GM12878 (cell line): ENCODE results near the gene LCOR. TPM values are rescaled to one million over a fixed set of nuclear protein-coding genes. Genes with fewer than 3 reads are reported as not detected.
A peak's percentile ranks its signal among the peaks of the same experiment; 100 is the strongest.

Experiments used
- ATAC-seq: fragments of 200-7000 bp; cut with Tn5 transposase; 3 replicates; pipeline ENCODE4 v1.9.1; 2020; ENCODE audit warnings: mild to moderate bottlenecking, moderate library complexity
- BruUV-seq: library from RNA; stranded (reverse); fragments of 400-500 nt; replicated peaks from 2 replicates; lab custom pipeline; 2021; lab: Mats Ljungman, UMichigan
- CTCF ChIA-PET: fragments of 300-600 bp; sonication (Branson Sonifier 250); formaldehyde crosslinking; extraction: SDS; loops from one replicate; lab custom pipeline; 2021; ENCODE audit warnings: inconsistent platforms; lab: Yijun Ruan, JAX
- POLR2A ChIA-PET: fragments of 350-600 bp; formaldehyde crosslinking; extraction: SDS; loops from one replicate; lab custom pipeline; 2021; ENCODE audit warnings: inconsistent platforms; lab: Charles Lee
- RAD21 ChIA-PET: fragments of 300-600 bp; sonication (Branson Sonifier 250); formaldehyde crosslinking; loops from one replicate; lab custom pipeline; 2023; ENCODE audit warnings: antibody characterized with exemption; ENCODE audit not compliant: unreplicated experiment; lab: Charles Lee
- SMC1A ChIA-PET: fragments of 300-600 bp; sonication (Branson Sonifier 250); formaldehyde crosslinking; loops from one replicate; lab custom pipeline; 2023; ENCODE audit not compliant: unreplicated experiment, uncharacterized antibody; lab: Charles Lee
- DNase-seq: peaks from one replicate; pipeline ENCODE4 v3.0.0-alpha.2; 2011; ENCODE audit warnings: low read depth, low spot score
- FAIRE-seq: peaks from 3 replicates; lab custom pipeline; 2011; peaks lifted over from hg19 to GRCh38; lab: Jason Lieb, UNC
- H2AFZ ChIP-seq: 2 replicates; pipeline ENCODE4 v1.6.0; 2011; ENCODE audit warnings: low read depth, low read length, control low read depth; ENCODE audit not compliant: control insufficient read depth
- H3K27ac ChIP-seq: 2 replicates; pipeline ENCODE4 v1.5.1; 2011; ENCODE audit warnings: control low read depth; ENCODE audit not compliant: control insufficient read depth, insufficient read depth
- H3K27me3 ChIP-seq, 2 experiments: replicated peaks in 1 of 2; 2 replicates each; pipeline versions ENCODE4 v1.6.0 to v1.6.1; 2011; ENCODE audit warnings: low read length in 1 of 2; ENCODE audit not compliant: control insufficient read depth in 2 of 2, insufficient read depth in 2 of 2
- H3K36me3 ChIP-seq, 2 experiments: 2 replicates each; pipeline ENCODE4 v1.5.1; 2011; ENCODE audit warnings: low read length in 1 of 2; ENCODE audit not compliant: control insufficient read depth in 2 of 2, insufficient read depth in 2 of 2
- H3K4me1 ChIP-seq: 2 replicates; pipeline ENCODE4 v1.6.1; 2011; ENCODE audit warnings: mild to moderate bottlenecking, low read length, moderate library complexity, mixed read lengths; ENCODE audit not compliant: control insufficient read depth, insufficient read depth
- H3K4me2 ChIP-seq: 2 replicates; pipeline ENCODE4 v1.6.0; 2011; ENCODE audit warnings: control low read depth; ENCODE audit not compliant: control insufficient read depth, insufficient read depth
- H3K4me3 ChIP-seq: fragments of 200-600 bp; sonication (generic); 2 replicates; pipeline ENCODE4 v1.5.1; 2016
- H3K79me2 ChIP-seq: 2 replicates; pipeline ENCODE4 v1.6.0; 2011; ENCODE audit warnings: low read length; ENCODE audit not compliant: control insufficient read depth, insufficient read depth
- H3K9ac ChIP-seq: 2 replicates; pipeline ENCODE4 v1.8.0; 2011; ENCODE audit warnings: low read length, control low read depth, mixed read lengths; ENCODE audit not compliant: control insufficient read depth, insufficient read depth
- H3K9me3 ChIP-seq: replicated peaks from 3 replicates; pipeline ENCODE4 v1.5.1; 2011; ENCODE audit warnings: mild to moderate bottlenecking, low read length; ENCODE audit not compliant: control insufficient read depth, insufficient read depth
- H4K20me1 ChIP-seq: 2 replicates; pipeline ENCODE4 v1.6.0; 2011; ENCODE audit not compliant: control insufficient read depth, insufficient read depth
- HCFC1 ChIP-seq: fragments of 150-350 bp; IDR thresholded peaks from 2 replicates; pipeline ENCODE4 v1.6.1; 2014; ENCODE audit warnings: low read length
- JUNB ChIP-seq: IDR thresholded peaks from 2 replicates; pipeline ENCODE4 v1.6.1; 2016; ENCODE audit warnings: antibody characterized with exemption, mild to moderate bottlenecking
- JUND ChIP-seq: IDR thresholded peaks from 2 replicates; pipeline ENCODE4 v1.6.1; 2012; ENCODE audit warnings: low read depth, mild to moderate bottlenecking, low read length, improper control_type of control experiment, moderate library complexity
- MYB ChIP-seq: fragments of 150-350 bp; IDR thresholded peaks from 2 replicates; pipeline ENCODE4 v1.6.1; 2014; ENCODE audit warnings: mild to moderate bottlenecking, low read depth, low read length, borderline replicate concordance
- POU2F2 ChIP-seq: IDR thresholded peaks from 3 replicates; pipeline ENCODE4 v1.6.1; 2011; ENCODE audit warnings: low read depth, mild to moderate bottlenecking, low read length, borderline replicate concordance
- RELA ChIP-seq: fragments of 450-650 bp; IDR thresholded peaks from 2 replicates; pipeline ENCODE4 v1.8.0; 2014; ENCODE audit warnings: borderline replicate concordance; ENCODE audit not compliant: partially characterized antibody
- SIN3A ChIP-seq: IDR thresholded peaks from 2 replicates; pipeline ENCODE4 v1.6.1; 2012; ENCODE audit warnings: low read depth, low read length, improper control_type of control experiment
- SMAD1 ChIP-seq: fragments of 450-650 bp; IDR thresholded peaks from 2 replicates; pipeline ENCODE4 v1.6.1; 2018; ENCODE audit warnings: mild to moderate bottlenecking, low read depth; ENCODE audit not compliant: partially characterized antibody
- SREBF2 ChIP-seq: IDR thresholded peaks from 2 replicates; pipeline ENCODE4 v1.6.1; 2012; ENCODE audit warnings: mild to moderate bottlenecking, low read length
- SRF ChIP-seq, 2 experiments: IDR thresholded peaks; 2 replicates each; pipeline ENCODE4 v1.6.1; 2011; ENCODE audit warnings: low read depth in 2 of 2, low read length in 2 of 2, mild to moderate bottlenecking in 1 of 2, moderate library complexity in 1 of 2
- TBL1XR1 ChIP-seq: IDR thresholded peaks from 2 replicates; pipeline ENCODE4 v1.6.1; 2012; ENCODE audit warnings: low read depth, low read length, improper control_type of control experiment
- ZZZ3 ChIP-seq: IDR thresholded peaks from 2 replicates; pipeline ENCODE4 v1.6.1; 2011; ENCODE audit warnings: low read depth; ENCODE audit not compliant: control insufficient read depth, insufficient read length
- WGBS: methylation state at CpG from one replicate; pipeline ENCODE4 v1.1.6; 2016; ENCODE audit warnings: low lambda C conversion rate; ENCODE audit not compliant: insufficient replicate concordance, insufficient coverage; ENCODE audit errors: missing lambda C conversion rate; 5-methylcytosine and 5-hydroxymethylcytosine counted together
- in situ Hi-C: fragments of 300-500 bp; cut with MboI; formaldehyde crosslinking; loops from 9 replicates; pipeline ENCODE4 v1.14.3; 2018; ENCODE audit warnings: mixed read lengths
- intact Hi-C: fragments of 100-400 bp; cut with micrococcal nuclease; formaldehyde crosslinking; loops from one replicate; pipeline ENCODE4 v1.14.2; 2022; ENCODE audit not compliant: unreplicated experiment
- polyA plus RNA-seq, 11 experiments: library from polyadenylated mRNA; depleted of rRNA in 4 of 11; unstranded in 6 of 11; stranded (reverse) in 5 of 11; fragments of >200 nt; fragmentation: Nextera tagmentation in 4 of 11; fragmentation: Illumina TruSeq in 1 of 11; extraction: Ambion mirVana in 4 of 11; extraction: Trizol in 1 of 11; gene quantifications; 1 replicate in 1 of 11; 2 replicates in 10 of 11; pipeline versions ENCODE4 v1.2.1 to v1.2.3, GENCODE V29; 2011 to 2016; ENCODE audit warnings: inconsistent platforms in 2 of 11, missing spikeins in 2 of 11, low read depth in 1 of 11
- total RNA-seq, 4 experiments: library from RNA; depleted of rRNA in 3 of 4; stranded (reverse); fragments of >200 nt in 3 of 4; fragmentation: Illumina TruSeq in 1 of 4; extraction: Trizol in 1 of 4; gene quantifications; 2 replicates each; pipeline versions ENCODE4 v1.2.1 to v1.2.3, GENCODE V29; 2013 to 2021
- TF ChIP-seq, protein P1 (sequence below): fragments of 450-650 bp; conservative IDR thresholded peaks from 2 replicates; pipeline ENCODE4 v1.6.1; 2017; ENCODE audit warnings: mild to moderate bottlenecking, moderate library complexity
- TF ChIP-seq, protein P2 (sequence below): IDR thresholded peaks from 2 replicates; pipeline ENCODE4 v1.6.1; 2012; ENCODE audit warnings: low read depth, low read length, improper control_type of control experiment
- TF ChIP-seq, protein P3 (sequence below): IDR thresholded peaks from 2 replicates; pipeline ENCODE4 v1.6.1; 2012; ENCODE audit warnings: low read length, inconsistent platforms
- TF ChIP-seq, protein P4 (sequence below): IDR thresholded peaks from 2 replicates; pipeline ENCODE4 v1.6.1; 2011; ENCODE audit warnings: low read depth, mild to moderate bottlenecking, low read length, moderate library complexity, borderline replicate concordance; ENCODE audit errors: extremely low read depth
- TF ChIP-seq, protein P5 (sequence below): fragments of 450-650 bp; IDR thresholded peaks from 2 replicates; pipeline ENCODE4 v1.6.1; 2016; ENCODE audit warnings: mild to moderate bottlenecking
- TF ChIP-seq, protein P6 (sequence below): IDR thresholded peaks from 2 replicates; pipeline ENCODE4 v1.6.1; 2012; ENCODE audit warnings: low read depth, low read length, improper control_type of control experiment

LCOR gene
- total and polyA plus RNA-seq, 10 of the 15 experiments (the other 5 are each of a cell fraction or from before 2014, with no cell fraction given): 1.6 to 22.0 (median 13.2) TPM

DNA sequence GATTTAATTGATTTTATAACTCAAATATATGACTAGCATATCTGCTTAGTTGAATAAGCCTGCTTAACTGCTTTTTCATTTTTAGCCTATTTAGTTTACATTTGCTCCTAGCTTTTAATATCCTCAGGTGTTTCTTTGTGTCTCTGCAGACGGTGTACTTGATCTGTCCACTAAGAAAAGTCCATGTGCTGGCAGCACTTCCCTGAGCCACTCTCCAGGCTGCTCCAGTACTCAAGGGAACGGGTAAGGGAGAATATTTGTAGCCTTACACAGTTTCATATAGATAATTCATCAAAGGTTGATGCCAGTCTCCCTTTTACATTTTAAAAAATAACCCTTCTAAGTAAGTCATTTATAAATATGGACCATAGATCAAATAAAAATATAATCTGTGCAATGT is 119.9 kb downstream of the LCOR start:
- ChIA-PET RAD21 (no interaction called here), CTCF (no interaction called here), SMC1A (interaction anchor here (0.8 to 1.2 kb wide), 2 partner anchors 74 to 108 kb away, joined by 3 read pairs; no protein-coding TSS in a partner anchor), POLR2A (no interaction called here)
- peak; percentile 18 for FAIRE-seq
- Histone ChIP-seq H3K9me3 (no peaks in the 10 kb centered on the region), H3K27ac (no peak overlapping the region), H3K27me3 (no peaks in the 10 kb centered on the region), H3K79me2 (no peaks in the 10 kb centered on the region), H3K36me3 (peaks cover 8 to 23% of the 10 kb centered on the region in 2 experiments; a peak in 3 of 4 replicates), H3K9ac (no peak overlapping the region), H2AFZ (no peak overlapping the region), H4K20me1 (no peaks in the 10 kb centered on the region), H3K4me1 (no peaks in the 10 kb centered on the region), H3K4me2 (no peak overlapping the region), H3K4me3 (no peak overlapping the region)
- intact Hi-C loops (no loop called here), in situ Hi-C loops (no loop called here)
- no peak for ATAC-seq
- no TSS peak for BruUV-seq
- DNase-seq: no peak
- WGBS: 100% methylated on average over 2 of the region's 2 CpGs
- TF ChIP-seq POU2F2 (no peak), SREBF2 (no peak), ZZZ3 (no peak), RELA (no peak), SMAD1 (no peak), SIN3A (no peak), SRF (IDR thresholded peaks at IDR 0.05; ENCODE audit: low read depth in 2 of 2, low read length in 2 of 2) (no peak), JUNB (no peak), MYB (no peak), JUND (no peak), TBL1XR1 (no peak), HCFC1 (no peak)
- TF ChIP-seq, protein P1, sequence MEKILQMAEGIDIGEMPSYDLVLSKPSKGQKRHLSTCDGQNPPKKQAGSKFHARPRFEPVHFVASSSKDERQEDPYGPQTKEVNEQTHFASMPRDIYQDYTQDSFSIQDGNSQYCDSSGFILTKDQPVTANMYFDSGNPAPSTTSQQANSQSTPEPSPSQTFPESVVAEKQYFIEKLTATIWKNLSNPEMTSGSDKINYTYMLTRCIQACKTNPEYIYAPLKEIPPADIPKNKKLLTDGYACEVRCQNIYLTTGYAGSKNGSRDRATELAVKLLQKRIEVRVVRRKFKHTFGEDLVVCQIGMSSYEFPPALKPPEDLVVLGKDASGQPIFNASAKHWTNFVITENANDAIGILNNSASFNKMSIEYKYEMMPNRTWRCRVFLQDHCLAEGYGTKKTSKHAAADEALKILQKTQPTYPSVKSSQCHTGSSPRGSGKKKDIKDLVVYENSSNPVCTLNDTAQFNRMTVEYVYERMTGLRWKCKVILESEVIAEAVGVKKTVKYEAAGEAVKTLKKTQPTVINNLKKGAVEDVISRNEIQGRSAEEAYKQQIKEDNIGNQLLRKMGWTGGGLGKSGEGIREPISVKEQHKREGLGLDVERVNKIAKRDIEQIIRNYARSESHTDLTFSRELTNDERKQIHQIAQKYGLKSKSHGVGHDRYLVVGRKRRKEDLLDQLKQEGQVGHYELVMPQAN: no peak
- TF ChIP-seq, protein P2, sequence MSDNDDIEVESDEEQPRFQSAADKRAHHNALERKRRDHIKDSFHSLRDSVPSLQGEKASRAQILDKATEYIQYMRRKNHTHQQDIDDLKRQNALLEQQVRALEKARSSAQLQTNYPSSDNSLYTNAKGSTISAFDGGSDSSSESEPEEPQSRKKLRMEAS: no peak
- TF ChIP-seq, protein P3, sequence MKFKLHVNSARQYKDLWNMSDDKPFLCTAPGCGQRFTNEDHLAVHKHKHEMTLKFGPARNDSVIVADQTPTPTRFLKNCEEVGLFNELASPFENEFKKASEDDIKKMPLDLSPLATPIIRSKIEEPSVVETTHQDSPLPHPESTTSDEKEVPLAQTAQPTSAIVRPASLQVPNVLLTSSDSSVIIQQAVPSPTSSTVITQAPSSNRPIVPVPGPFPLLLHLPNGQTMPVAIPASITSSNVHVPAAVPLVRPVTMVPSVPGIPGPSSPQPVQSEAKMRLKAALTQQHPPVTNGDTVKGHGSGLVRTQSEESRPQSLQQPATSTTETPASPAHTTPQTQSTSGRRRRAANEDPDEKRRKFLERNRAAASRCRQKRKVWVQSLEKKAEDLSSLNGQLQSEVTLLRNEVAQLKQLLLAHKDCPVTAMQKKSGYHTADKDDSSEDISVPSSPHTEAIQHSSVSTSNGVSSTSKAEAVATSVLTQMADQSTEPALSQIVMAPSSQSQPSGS: no peak
- TF ChIP-seq, protein P4, sequence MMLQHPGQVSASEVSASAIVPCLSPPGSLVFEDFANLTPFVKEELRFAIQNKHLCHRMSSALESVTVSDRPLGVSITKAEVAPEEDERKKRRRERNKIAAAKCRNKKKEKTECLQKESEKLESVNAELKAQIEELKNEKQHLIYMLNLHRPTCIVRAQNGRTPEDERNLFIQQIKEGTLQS: no peak
- TF ChIP-seq, protein P5, sequence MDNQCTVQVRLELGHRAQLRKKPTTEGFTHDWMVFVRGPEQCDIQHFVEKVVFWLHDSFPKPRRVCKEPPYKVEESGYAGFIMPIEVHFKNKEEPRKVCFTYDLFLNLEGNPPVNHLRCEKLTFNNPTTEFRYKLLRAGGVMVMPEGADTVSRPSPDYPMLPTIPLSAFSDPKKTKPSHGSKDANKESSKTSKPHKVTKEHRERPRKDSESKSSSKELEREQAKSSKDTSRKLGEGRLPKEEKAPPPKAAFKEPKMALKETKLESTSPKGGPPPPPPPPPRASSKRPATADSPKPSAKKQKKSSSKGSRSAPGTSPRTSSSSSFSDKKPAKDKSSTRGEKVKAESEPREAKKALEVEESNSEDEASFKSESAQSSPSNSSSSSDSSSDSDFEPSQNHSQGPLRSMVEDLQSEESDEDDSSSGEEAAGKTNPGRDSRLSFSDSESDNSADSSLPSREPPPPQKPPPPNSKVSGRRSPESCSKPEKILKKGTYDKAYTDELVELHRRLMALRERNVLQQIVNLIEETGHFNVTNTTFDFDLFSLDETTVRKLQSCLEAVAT: no peak
- TF ChIP-seq, protein P6, sequence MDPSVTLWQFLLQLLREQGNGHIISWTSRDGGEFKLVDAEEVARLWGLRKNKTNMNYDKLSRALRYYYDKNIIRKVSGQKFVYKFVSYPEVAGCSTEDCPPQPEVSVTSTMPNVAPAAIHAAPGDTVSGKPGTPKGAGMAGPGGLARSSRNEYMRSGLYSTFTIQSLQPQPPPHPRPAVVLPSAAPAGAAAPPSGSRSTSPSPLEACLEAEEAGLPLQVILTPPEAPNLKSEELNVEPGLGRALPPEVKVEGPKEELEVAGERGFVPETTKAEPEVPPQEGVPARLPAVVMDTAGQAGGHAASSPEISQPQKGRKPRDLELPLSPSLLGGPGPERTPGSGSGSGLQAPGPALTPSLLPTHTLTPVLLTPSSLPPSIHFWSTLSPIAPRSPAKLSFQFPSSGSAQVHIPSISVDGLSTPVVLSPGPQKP: no peak
